Right cardiac atrium (tissue), 5 donors: ENCODE data around the gene TMEM119. TPM values are rescaled to one million over a fixed set of nuclear protein-coding genes. Genes with fewer than 3 reads are reported as not detected.
"Not testable (repeated sequence)": the region's sequence is repeated elsewhere in the genome, so short reads cannot be mapped to it uniquely, and the experiment has no call there.

Source experiments
- ATAC-seq, 2 donors: fragments of 200-7000 bp; cut with Tn5 transposase; one replicate each; pipeline versions ENCODE4 v1.8.0 to v1.9.1; 2020; ENCODE audit warnings: moderate library complexity in 2 of 2, mild to moderate bottlenecking in 1 of 2
- DNase-seq, 3 donors: peaks; one replicate each; pipeline ENCODE4 v3.0.0-alpha.2; 2020
- H3K27ac ChIP-seq: one replicate; pipeline ENCODE4 v1.5.1; 2013; ENCODE audit warnings: mild to moderate bottlenecking, low read length, control low read depth, moderate library complexity
- H3K27me3 ChIP-seq: one replicate; pipeline ENCODE4 v1.6.1; 2013; ENCODE audit not compliant: control insufficient read depth, insufficient read depth
- H3K4me1 ChIP-seq: one replicate; pipeline ENCODE4 v1.6.1; 2013; ENCODE audit warnings: low read length; ENCODE audit not compliant: control insufficient read depth, insufficient read depth
- H3K4me3 ChIP-seq: one replicate; pipeline ENCODE4 v1.5.1; 2013; ENCODE audit warnings: low read length, control low read depth
- H3K9me3 ChIP-seq: one replicate; pipeline ENCODE4 v1.6.1; 2013; ENCODE audit warnings: low read length; ENCODE audit not compliant: control insufficient read depth
- WGBS: extraction: QIAGEN DNeasy Blood & Tissue Kit; methylation state at CpG from one replicate; pipeline ENCODE4 v1.1.7; 2013; 5-methylcytosine and 5-hydroxymethylcytosine counted together
- intact Hi-C, 4 donors: fragments of 100-400 bp; cut with DNase I; formaldehyde crosslinking; loops; one replicate each; pipeline versions ENCODE4 v1.11.0 to v1.14.0; 2022 to 2023
- polyA plus RNA-seq: library from polyadenylated mRNA; stranded (reverse); fragments of 200-250 nt; gene quantifications from one replicate; pipeline ENCODE4 v1.2.3, GENCODE V29; 2013
- total RNA-seq, 4 donors: library from RNA; stranded (reverse); fragmentation: NEBNext Ultra II Directional; extraction: Animal tissue kit (Norgen Biotek cat#: 25700); gene quantifications; one replicate each; pipeline ENCODE4 v1.2.1, GENCODE V29; 2021
- donor health status: healthy with polysubstance abuse.
- donor health status: DM: no; HTN: yes; CAD: no.
- donor health status: DM: no; HTN: no; CAD: no.
- donor health status: DM: no; HTN: yes; CAD: no; lungs with severe emphysema.
- donor health status: DM: yes; HTN: yes; CAD: no.

TMEM119 gene
- total and polyA plus RNA-seq, 5 donors, result 1.8 to 3.5 (median 3.0) TPM

- ATAC-seq, result no peak
- peak overlapping the region; percentile 80 for H3K27ac ChIP-seq
- DNase-seq, result no peak
- H3K4me1 ChIP-seq, result peaks cover 11% of the 10 kb centered on the region
- intact Hi-C loops, result loop anchor here in 3 of 4 donors (5.0 to 10.0 kb wide), 5 partner anchors 244 to 534 kb away; partner anchors contain the start of genes ALKBH2 (in 1 of the 3), SSH1 (in 1 of the 3) and UNG (in 1 of the 3)
- no peaks in the 10 kb centered on the region for H3K9me3 ChIP-seq
- H3K4me3 ChIP-seq, result peak overlapping the region; percentile 65
- under 1% methylated on average over 12 of the region's 12 CpGs for WGBS
- no peaks in the 10 kb centered on the region for H3K27me3 ChIP-seq
These were observed 37.6 kb downstream of the TMEM119 start for GRCh38 chr12:108560321-108560721.

- DNase-seq (no peak), ATAC-seq (no peak)
- WGBS, result 50% methylated on average over 3 of the region's 3 CpGs
- Histone ChIP-seq H3K4me3 (peak overlapping the region; percentile 65), H3K9me3 (no peaks in the 10 kb centered on the region), H3K27ac (no peak overlapping the region), H3K27me3 (no peaks in the 10 kb centered on the region), H3K4me1 (peaks cover 11% of the 10 kb centered on the region)
- intact Hi-C loops, result loop anchor here in 3 of 4 donors (5.0 to 10.0 kb wide), 5 partner anchors 245 to 535 kb away; partner anchors contain the start of genes ALKBH2 (in 1 of the 3), SSH1 (in 1 of the 3) and UNG (in 1 of the 3)
These were observed 38.1 kb downstream of the TMEM119 start for GRCh38 chr12:108559748-108560147.

GRCh38 chr12:108559007-108559655, 38.8 kb downstream of the TMEM119 start:
- intact Hi-C loops, result no loop called here
- Histone ChIP-seq H3K4me1 (peaks cover 11% of the 10 kb centered on the region), H3K27me3 (no peaks in the 10 kb centered on the region), H3K9me3 (no peaks in the 10 kb centered on the region), H3K4me3 (no peak overlapping the region), H3K27ac (no peak overlapping the region)
- WGBS, result 85% methylated on average over 13 of the region's 14 CpGs
- ATAC-seq (no peak), DNase-seq (no peak)

GRCh38 chr12:108555383-108555782, 42.5 kb downstream of the TMEM119 start:
- intact Hi-C loops, H3K9me3 ChIP-seq, H3K4me3 ChIP-seq, H3K27me3 ChIP-seq, H3K27ac ChIP-seq, ATAC-seq, DNase-seq: not testable (repeated sequence)
- 89% methylated on average over 9 of the region's 9 CpGs for WGBS
- H3K4me1 ChIP-seq, result peaks cover 11% of the 10 kb centered on the region

- ATAC-seq (no peak), DNase-seq (no peak)
- intact Hi-C loops, result no loop called here
- H3K27ac ChIP-seq, result no peak overlapping the region
- no peak overlapping the region for H3K4me3 ChIP-seq
- H3K4me1 ChIP-seq, result peaks cover 7% of the 10 kb centered on the region
- no peaks in the 10 kb centered on the region for H3K27me3 ChIP-seq
- WGBS, result 86% methylated on average over 5 of the region's 5 CpGs
- H3K9me3 ChIP-seq, result no peaks in the 10 kb centered on the region
These were observed 44.1 kb downstream of the TMEM119 start for GRCh38 chr12:108553799-108554198.

- 83% methylated on average over 5 of the region's 5 CpGs for WGBS
- Histone ChIP-seq H3K27ac (no peak overlapping the region), H3K27me3 (no peaks in the 10 kb centered on the region), H3K9me3 (no peaks in the 10 kb centered on the region), H3K4me3 (no peak overlapping the region), H3K4me1 (no peaks in the 10 kb centered on the region)
- ATAC-seq (no peak), DNase-seq (no peak)
- intact Hi-C loops, result no loop called here
These were observed 46.3 kb downstream of the TMEM119 start for GRCh38 chr12:108551535-108551934.

- H3K27ac ChIP-seq, result no peak overlapping the region
- H3K9me3 ChIP-seq, result no peaks in the 10 kb centered on the region
- no peak overlapping the region for H3K4me3 ChIP-seq
- ATAC-seq (no peak), DNase-seq (no peak)
- H3K27me3 ChIP-seq, result no peaks in the 10 kb centered on the region
- intact Hi-C loops, result no loop called here
- 66% methylated on average over 7 of the region's 7 CpGs for WGBS
- no peaks in the 10 kb centered on the region for H3K4me1 ChIP-seq
These were observed 48.8 kb downstream of the TMEM119 start for GRCh38 chr12:108548954-108549521.

GRCh38 chr12:108547686-108548085, 50.2 kb downstream of the TMEM119 start:
- WGBS, result 60% methylated on average over 9 of the region's 9 CpGs
- no peak overlapping the region for H3K27ac ChIP-seq
- ATAC-seq (no peak), DNase-seq (no peak)
- H3K27me3 ChIP-seq, result no peaks in the 10 kb centered on the region
- intact Hi-C loops, result no loop called here
- no peaks in the 10 kb centered on the region for H3K9me3 ChIP-seq
- H3K4me1 ChIP-seq, result no peaks in the 10 kb centered on the region
- no peak overlapping the region for H3K4me3 ChIP-seq

- ATAC-seq (no peak), DNase-seq (no peak)
- no peak overlapping the region for H3K27ac ChIP-seq
- 89% methylated on average over 3 of the region's 3 CpGs for whole genome bisulfite sequencing
- no peaks in the 10 kb centered on the region for H3K4me1 ChIP-seq
- intact Hi-C loops, result no loop called here
- no peak overlapping the region for H3K4me3 ChIP-seq
- H3K27me3 ChIP-seq, result no peaks in the 10 kb centered on the region
- H3K9me3 ChIP-seq, result no peaks in the 10 kb centered on the region
These were observed 54.2 kb downstream of the TMEM119 start for GRCh38 chr12:108543652-108544051.

GRCh38 chr12:108542320-108542719, 55.6 kb downstream of the TMEM119 start:
- H3K9me3 ChIP-seq, result no peaks in the 10 kb centered on the region
- WGBS, result 79% methylated on average over 4 of the region's 4 CpGs
- H3K27me3 ChIP-seq, result no peaks in the 10 kb centered on the region
- intact Hi-C loops, result no loop called here
- DNase-seq (no peak), ATAC-seq (no peak)
- H3K4me3 ChIP-seq, result no peak overlapping the region
- no peaks in the 10 kb centered on the region for H3K4me1 ChIP-seq
- no peak overlapping the region for H3K27ac ChIP-seq
